Measurements from ENCODE around the gene MRPL28.
"Not testable (repeated sequence)": the region's sequence is repeated elsewhere in the genome, so short reads cannot be mapped to it uniquely, and the experiment has no call there.

Gene MRPL28

DNA sequence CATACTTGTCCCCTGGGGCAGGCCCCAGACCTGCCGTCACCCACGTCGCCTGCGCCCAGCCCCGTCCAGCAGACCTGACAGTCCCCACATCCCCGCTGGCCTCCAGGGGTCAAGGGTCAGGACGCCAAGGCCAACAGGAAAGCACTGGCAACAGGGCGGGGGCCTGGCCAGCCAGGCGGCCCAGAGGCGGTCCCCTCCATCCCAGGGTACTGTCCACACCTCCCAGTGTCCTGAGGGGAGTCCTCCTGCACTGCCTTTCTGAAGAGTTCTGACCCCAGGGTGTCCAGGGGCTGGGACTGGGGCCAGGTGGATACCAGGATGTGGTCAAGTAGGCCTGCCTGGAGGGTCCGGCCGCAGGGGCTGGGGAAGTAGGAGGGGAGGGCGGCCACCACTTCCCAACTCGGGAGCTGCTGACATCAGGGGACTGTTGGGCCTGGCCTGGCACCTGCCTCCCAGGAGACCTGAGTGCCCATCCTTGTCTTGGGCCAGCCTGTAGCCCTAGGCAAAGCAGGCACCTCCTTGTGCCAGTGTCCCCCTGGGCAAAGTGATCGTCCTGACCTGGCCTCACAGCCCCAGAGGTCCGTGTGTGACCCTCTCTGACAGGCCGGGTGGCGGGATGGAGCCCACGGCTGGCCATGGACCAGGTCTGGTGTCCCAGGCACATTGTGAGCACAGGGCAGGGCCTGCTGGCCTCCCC is 11.1 kb downstream of the MRPL28 start:
- DNase-seq (ENCODE audit: low spot score), result no peak

DNA sequence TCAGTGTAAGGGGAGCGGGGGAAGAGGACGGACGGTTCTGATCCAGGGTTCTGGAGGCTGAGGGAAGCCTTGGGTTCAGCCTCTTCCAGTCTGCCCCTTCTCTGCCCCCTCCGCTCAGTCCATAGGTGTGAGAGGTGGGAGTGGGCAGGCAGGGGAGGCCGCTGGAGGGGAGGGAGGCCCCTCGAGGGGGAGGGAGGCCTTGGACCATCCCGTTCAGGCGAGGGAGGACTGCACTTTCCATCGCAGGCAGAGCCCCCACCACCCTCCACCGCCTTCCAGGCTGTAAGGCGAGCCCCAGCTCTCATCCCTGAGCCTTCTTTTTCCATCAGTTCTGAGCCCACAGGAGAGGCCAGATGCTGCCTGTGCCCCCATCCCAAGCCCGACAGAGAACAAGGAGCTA is 13.6 kb downstream of the MRPL28 start:
- DNase-seq (ENCODE audit: low spot score), result no peak

DNA sequence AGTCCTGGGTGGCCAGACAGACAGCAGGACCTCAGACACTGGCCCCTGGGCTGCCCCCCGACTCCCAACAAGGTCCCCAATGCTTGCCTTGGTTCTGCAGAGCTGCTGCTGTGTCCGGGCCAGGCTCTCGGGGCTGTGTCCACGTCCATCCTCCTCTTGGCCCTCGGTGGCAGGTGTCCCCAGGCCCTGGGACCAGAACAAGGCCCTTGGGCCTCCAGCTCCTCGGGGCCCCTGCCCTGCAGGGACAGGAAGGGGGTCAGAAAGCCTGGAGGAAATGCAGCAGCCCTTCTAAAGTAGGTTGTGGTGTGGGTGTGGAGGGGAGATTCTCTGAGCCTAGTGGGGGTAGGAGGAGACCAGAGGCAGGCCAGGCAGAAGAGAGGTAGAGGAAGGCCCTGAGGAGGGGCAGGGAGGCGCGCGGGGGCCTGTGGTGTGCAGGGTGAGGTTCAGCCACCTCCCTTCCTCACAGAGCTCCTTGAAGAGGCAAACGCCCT is 15.3 kb downstream of the MRPL28 start:
- no peak for DNase-seq (ENCODE audit: low spot score)

DNA sequence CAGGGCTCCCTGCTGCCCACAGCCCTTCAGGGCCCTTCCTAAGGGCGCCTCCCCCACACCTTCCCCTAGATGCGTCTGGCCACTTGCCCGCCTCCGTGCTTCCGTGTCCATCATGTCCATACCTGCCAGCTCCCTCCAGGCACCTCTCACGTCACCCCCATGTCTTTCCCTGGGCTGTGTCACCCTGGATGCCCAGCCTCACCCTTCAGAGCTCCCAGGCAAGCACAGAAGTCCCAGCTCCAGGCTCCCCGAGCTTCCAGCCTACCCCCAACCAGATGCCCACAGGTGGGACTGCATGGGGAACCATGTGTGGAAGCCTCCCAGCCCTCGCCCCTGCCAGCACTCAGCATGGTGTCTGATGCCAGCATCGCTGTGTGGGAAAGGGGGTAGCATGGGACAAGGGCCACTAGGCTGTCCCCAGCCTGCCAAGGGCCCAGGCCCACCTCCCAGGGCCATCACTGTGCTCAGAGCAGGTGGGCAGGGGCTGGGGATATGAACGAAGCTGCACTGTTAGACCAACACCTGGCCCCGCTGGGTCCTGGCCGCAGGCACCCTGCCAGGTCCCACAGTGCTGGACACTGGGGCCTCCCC is 16.0 kb downstream of the MRPL28 start:
- no peak for DNase-seq (ENCODE audit: low spot score)

DNA sequence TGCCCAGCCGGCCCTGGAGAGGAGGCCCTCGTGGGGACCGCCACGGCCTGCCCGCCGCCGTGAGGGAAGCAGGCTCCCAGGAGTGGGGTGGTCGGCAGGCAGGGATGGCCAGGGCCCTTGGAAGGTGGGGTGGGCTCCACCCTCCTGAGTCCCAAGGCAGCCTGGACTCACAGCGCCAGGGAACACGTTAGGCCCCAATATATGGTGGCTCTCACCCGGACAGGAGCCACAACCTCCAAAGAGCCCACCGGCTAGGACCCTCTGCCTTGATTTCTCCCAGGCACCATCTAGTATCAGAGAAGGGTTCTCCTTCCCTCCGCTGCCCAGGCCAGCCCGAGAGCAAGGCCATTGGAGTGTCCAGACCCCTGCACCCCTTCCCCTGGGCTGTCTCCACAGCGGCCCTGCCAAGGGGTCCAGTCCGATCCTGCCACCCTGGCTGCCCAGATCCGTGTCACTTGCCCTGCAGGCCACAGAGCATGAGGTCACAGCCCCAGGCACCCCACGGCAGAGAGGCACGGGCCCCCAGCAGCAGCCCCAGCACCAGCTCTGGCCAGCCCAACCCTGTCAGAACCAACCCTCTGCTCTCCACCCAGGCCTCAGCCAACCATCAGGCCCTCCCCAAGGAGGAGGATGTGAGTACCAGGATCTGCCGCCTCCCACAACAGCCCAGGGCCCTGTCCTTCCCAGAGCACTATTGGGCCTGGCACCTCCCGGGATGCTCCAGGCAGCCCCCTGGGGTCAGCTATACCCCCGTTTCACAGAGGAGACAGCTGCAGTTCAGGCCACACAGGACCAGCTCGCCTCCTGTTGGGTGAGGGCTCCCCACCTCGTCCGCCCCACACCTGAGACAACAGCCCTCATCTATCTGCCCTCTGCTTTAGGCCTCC is 16.7 kb downstream of the MRPL28 start:
- DNase-seq (ENCODE audit: low spot score), result no peak

DNA sequence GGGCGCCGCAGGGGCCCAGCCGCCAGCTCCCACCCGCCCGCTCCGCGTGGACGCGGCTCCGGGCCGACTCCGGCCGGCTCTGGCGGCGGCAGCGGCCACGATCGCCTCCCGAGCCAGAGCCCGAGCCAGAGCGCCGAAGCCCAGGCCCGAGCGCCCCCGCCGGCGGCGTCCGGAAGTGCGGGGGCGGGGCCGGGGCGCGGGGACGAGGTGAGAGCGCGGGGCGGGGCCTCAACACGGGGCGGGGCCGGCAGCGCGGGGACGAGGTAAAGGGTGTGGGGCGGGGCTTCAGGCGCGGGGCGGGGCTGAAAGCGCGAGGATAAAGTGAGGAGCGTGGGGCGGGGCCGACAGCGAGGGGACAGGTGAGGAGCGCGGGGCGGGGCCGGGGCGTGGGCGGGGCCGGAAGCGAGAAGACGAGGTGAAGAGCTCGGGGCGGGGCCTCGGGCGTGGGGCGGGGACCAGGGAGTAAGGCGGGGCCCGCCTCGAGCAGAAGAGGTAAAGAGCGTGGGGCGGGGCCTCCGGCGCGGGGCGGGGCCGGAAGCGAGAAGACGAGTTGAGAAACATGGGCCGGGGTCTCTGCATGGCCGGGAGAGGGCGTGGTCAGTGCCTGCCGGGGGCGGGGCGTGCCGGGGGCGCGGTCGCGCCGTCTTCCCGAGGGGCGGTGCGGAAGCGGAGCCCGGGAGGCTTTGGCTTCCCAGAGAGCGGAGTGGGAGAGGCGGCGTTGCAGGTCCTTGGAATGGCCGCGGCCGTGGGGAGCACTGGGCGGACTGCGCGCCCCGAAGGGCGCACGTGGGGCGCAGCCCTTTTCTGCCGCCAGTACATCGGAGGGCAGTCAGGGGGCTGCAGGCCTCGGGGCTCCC is 17.6 kb downstream of the MRPL28 start, which contains the start of gene AXIN1:
TSS of gene AXIN1 (minus strand) at position 177 of the 857 bp plus-strand sequence. CDS start 5,698 bp downstream, outside the sequence.
- peak; percentile 97 for DNase-seq (ENCODE audit: low spot score)

DNA sequence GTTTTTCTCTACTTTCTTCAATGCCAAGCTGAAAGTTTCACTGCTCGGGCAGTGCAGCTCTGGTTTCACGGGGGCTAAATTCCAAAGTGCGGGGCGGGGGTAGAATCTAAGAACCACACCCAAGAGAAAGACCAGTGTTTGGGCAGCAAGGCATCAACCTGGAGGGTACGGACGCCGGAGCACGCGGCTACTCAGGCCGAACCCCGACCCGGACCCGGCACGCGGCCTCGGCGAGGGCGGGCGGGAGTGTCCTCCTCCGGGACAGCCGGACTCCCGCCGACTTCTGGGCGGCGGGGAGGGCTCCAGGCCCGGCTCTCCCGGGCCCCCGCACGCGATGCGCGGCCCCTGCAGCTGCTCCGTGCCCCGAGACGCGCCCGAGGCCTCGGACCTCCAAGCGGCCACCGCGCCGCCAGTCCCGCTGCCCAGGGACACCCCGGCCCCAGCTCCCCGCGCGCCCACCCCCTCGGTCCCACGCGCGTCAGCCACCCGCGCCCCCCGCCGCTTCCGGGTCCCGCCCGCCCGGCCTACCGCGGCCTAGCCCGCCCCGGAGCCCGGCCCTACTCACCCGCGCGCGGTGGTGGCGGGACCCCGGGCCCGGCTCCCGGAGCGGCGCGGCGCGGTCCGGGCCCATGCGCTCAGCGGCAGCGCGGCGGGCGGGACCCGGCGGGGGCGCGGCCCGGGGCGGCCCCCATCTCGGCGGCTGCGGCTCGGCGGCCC is 18.4 kb downstream of the MRPL28 start:
- no peak for DNase-seq (ENCODE audit: low spot score)

DNA sequence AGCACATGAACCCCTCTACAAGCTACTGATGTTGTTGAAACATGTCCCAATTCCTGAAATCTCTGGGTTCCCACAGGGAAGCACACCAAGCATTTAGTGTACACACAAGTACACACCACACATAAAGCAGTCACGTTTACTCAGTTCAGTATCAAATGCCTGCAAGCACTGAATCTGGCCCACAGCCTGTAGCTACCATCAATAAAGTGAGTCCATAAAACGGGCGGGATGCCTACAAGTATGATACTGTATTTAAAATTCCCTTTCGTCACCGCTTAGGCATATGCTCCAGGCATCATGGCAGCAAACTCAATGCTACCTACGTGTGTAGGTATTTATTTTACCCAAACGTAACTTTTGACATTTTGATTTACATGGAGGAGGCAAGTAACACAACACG is 20.1 kb downstream of the MRPL28 start:
- no peak for DNase-seq (ENCODE audit: low spot score)

DNA sequence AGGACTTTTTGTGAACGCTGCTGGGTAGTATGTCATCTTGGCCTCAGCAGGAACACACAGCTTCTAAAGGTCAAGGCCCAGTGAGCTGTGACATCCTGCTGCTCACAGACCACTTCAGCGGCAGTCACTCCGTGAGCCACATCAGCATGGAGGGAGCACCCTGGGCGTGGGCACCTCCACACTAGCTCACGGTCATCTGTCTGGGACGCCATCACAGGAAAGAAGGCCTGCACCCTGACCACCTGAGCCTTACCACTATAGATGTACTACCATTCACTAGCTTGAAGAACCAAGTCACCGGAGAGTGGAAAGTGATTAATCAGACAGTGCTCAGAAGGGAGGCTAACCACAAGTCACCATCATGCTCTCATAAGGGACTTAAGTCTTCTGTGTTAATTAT is 21.1 kb downstream of the MRPL28 start:
- DNase-seq (ENCODE audit: low spot score), result no peak

DNA sequence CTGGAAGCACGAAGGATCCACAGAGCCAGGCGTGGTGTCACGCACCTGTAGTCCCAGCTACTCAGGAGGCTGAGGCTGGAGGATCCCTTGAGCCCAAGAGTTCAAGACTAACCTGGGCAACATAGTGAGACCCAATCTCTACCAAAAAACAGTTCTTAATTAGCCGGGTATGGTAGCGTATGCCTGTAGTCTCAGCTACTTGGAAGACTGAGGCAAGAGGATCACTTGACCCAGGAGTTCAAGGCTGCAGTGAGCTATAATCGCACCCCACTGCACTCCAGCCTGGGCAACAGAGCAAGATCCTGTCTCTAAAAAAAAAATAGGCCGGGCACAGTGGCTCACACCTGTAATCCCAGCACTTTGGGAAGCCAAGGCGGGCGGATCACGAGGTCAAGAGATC is 21.8 kb downstream of the MRPL28 start:
- not testable (repeated sequence) for DNase-seq (ENCODE audit: low spot score)

DNA sequence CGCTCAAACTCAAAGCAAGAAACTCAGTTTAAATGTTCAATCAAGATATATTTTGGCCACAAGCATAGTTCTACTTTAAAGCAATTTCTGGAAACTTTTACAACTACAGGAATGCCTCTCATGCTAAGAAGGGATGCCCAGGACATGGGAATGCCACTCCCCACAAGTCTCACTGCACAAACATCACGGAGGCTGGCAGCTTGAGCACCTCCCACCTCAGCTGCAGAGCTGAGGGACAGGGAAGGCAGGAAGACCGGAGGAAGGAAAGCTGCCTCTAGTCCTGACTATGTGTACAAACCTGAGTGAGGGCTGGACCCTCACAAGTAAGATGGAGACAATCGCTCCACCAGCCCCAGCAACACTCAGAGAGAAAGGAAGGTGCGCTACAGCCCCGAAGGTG is 23.1 kb downstream of the MRPL28 start:
- no peak for DNase-seq (ENCODE audit: low spot score)

DNA sequence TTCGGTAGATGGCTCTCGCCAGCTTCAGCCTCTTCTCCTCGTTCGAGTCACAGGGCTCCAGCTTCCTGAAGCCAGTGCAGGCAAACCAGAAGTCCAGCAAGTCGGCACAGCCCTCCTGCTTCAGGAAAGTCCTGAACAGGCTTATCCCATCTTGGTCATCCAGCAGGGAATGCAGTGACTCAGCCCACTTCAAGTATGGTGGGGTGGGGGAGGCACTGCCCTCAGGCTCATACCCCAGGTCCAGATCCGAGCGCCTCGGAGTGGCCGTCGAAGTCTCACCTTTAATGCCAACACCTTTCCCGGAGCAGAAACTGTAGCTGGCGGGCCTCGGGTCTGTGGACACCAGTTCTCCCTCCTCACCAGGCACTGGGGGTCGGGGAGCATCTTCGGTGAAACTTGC is 23.8 kb downstream of the MRPL28 start:
- DNase-seq (ENCODE audit: low spot score), result no peak

DNA sequence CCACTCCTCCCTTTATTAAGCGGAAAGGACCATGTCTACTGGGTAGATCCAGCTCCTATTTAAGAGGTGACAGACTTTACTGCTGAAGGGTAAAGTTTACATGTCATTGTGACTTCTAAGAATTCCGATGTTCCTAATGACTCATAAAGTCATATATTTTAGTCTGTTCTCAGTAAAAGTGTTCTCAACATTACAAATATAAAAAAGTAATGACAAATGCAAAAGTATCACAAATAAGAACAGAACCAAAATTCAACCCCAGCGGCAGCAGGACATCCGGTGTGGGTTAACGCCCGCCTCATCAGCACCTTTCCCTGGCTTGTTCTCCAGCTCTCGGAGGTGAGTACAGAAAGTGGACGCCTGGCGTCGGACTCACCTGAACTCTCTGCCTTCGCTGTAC is 24.6 kb downstream of the MRPL28 start:
- no peak for DNase-seq (ENCODE audit: low spot score)

DNA sequence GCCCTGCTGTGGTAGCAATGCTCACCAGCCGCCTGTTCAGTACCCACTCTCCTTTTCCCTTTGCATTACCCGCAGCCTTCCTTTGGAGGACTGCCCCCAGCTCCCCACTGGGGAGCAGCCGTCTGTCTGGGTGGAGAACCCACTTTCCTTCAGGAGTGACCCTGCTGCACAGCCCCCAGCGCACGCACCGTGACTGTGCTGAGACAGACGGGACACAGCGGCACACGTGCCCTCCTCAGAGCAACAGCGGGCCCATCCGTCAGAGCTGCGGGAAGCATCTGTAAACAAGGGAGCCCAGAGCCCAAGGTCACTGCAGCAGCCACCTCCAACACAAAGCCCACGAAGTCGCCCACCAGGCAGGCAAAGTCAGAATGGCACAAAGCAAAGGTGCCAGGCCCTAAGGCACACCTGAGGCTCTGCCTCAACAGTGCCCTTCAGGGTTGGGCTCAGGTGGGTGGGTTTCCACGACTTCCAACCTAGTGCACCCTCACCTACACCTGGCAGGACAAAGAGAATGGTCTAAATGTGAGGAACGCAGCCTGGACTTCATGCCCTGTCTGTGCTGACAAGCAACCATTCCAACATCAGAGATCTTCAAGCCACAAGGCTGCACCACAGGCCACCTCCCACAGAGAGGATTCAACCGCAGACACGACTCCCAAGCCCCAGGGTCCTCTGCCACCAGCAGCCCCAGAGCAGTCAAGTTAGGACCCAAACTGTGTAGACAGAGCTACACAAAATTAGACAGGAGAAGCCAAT is 27.7 kb downstream of the MRPL28 start:
- DNase-seq (ENCODE audit: low spot score), result no peak

DNA sequence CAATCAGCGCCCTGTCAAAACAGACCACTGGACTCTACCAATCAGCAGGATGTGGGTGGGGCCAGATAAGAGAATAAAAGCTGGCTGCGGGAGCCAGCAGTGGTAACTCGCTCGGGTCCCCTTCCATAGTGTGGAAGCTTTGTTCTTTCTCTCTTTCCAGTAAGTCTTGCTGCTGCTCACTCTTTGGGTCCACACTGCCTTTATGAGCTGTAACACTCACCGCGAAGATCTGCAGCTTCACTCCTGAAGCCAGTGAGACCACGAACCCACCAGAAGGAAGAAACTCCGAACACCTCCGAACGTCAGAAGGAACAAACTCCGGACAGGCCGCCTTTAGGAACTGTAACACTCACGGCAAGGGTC is 28.4 kb downstream of the MRPL28 start:
- not testable (repeated sequence) for DNase-seq (ENCODE audit: low spot score)

DNA sequence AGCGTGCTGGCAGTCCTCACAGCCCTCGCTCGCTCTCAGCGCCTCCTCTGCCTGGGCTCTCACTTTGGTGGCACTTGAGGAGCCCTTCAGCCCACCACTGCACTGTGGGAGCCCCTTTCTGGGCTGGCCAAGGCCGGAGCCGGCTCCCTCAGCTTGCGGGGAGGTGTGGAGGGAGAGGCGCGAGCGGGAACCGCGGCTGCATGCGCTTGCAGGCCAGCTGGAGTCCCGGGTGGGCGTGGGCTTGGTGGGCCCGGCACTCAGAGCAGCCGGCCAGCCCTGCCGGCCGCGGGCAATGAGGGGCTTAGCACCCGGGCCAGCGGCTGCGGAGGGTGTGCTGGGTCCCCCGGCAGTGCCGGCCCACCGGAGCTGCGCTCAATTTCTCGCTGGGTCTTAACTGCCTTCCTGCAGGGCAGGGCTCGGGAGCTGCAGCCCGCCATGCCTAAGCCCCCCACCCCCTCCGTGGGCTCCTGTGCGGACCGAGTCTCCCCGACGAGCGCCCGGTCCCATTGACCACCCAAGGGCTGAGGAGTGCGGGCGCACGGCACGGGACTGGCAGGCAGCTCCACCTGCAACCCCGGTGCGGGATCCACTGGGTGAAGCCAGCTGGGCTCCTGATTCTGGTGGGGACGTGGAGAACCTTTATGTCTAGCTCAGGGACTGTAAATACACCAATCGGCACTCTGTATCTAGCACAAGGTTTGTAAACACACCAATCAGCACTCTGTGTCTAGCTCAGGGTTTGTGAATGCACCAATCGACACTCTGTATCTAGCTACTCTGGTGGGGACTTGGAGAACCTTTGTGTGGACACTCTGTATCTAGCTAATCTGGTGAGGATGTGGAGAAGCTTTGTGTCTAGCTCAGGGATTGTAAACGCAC is 29.0 kb downstream of the MRPL28 start:
- DNase-seq (ENCODE audit: low spot score), result not testable (repeated sequence)

DNA sequence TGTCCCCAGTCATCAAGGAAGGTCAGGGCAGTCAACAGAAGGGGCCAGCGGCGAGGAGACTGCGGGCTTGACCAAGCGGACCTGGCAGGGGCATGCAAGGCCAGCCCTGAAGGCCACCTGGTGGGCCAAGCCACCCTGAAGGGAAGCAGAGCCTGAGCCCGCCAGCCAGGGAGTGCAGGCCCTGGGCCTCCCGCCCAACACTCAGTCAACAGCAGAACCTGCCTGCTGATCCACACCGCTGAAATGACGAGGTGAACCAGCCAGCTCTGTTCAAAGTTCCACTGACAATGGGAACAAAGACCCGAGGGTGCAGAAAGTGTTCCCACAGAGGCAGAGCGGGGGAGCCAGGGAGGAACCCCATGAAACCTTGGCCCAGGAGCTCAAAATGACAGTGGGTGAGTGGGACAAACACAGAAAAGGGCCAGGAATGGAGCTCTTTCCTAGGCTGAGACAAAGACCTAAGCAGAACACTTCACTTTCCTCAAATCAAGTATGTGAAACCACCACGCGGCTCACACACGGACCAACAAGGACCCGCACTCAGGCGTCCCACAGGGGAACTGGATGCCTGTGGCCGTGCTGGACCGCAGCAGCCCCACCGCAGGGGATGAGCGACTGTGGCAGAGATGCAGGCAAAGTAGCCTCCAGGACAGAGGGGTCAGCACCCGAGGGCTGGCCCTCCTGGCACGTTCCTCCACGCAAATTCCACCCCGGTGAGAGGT is 29.8 kb downstream of the MRPL28 start:
- DNase-seq (ENCODE audit: low spot score), result no peak

DNA sequence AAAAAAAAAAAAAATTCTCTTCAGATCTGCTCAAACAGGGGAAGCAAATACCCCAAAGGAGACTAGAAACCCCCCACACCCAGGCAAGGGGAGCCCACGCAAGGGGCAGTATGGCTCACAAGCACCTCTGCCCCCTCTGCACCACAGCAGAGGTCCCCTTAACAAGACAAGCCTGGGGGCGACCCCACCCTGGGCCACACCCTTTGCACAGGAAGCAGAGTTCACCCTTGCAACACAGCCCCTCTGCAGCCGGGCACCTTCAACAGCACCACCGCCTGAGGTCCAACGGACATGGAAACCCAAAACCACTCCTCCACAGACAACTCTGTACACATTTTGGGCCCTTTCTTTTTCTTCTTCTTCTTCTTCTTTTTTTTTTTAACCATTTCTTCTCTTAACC is 30.7 kb downstream of the MRPL28 start:
- no peak for DNase-seq (ENCODE audit: low spot score)
